ENCODE measurements around the gene XAGE5. TPM values are rescaled to one million over a fixed set of nuclear protein-coding genes. Genes with fewer than 3 reads are reported as not detected.

The XAGE5 gene
- total and polyA plus RNA-seq, 2 experiments from 2014 or later, result not detected

- Mint-ChIP-seq H3K4me3 (no peak overlapping the region), H3K9me3 (peaks cover 8% of the 10 kb centered on the region), H3K27ac (no peak overlapping the region), H3K36me3 (ENCODE audit: low read depth) (no peaks in the 10 kb centered on the region), H3K4me1 (no peaks in the 10 kb centered on the region), H3K27me3 (ENCODE audit: insufficient read depth, low read depth, poor library complexity) (no peaks in the 10 kb centered on the region)
- no peaks in the 10 kb centered on the region for H3F3A ChIP-seq (replicated peaks; ENCODE audit: low read depth)
- H3K27me3 ChIP-seq (ENCODE audit: insufficient read depth), result no peaks in the 10 kb centered on the region
- no peaks in the 10 kb centered on the region for H3K79me2 ChIP-seq (replicated peaks; ENCODE audit: insufficient read depth)
- no peak overlapping the region for H3K4me2 ChIP-seq
- DNase-seq (ENCODE audit: low spot score) (no peak), ATAC-seq (no peak)
- no peaks in the 10 kb centered on the region for H3K4me1 ChIP-seq (ENCODE audit: insufficient read depth)
- H3K27ac ChIP-seq (ENCODE audit: low read depth), result no peak overlapping the region
- H3K9me2 ChIP-seq (ENCODE audit: insufficient read depth), result no peaks in the 10 kb centered on the region
- H3K4me3 ChIP-seq, result no peak overlapping the region
- H2AFZ ChIP-seq, result no peak overlapping the region
- TF ChIP-seq, protein P1, sequence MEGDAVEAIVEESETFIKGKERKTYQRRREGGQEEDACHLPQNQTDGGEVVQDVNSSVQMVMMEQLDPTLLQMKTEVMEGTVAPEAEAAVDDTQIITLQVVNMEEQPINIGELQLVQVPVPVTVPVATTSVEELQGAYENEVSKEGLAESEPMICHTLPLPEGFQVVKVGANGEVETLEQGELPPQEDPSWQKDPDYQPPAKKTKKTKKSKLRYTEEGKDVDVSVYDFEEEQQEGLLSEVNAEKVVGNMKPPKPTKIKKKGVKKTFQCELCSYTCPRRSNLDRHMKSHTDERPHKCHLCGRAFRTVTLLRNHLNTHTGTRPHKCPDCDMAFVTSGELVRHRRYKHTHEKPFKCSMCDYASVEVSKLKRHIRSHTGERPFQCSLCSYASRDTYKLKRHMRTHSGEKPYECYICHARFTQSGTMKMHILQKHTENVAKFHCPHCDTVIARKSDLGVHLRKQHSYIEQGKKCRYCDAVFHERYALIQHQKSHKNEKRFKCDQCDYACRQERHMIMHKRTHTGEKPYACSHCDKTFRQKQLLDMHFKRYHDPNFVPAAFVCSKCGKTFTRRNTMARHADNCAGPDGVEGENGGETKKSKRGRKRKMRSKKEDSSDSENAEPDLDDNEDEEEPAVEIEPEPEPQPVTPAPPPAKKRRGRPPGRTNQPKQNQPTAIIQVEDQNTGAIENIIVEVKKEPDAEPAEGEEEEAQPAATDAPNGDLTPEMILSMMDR (conservative IDR thresholded peaks at IDR 0.05; ENCODE audit: low read depth in 2 of 2), result no peak
- TF ChIP-seq, protein P2, sequence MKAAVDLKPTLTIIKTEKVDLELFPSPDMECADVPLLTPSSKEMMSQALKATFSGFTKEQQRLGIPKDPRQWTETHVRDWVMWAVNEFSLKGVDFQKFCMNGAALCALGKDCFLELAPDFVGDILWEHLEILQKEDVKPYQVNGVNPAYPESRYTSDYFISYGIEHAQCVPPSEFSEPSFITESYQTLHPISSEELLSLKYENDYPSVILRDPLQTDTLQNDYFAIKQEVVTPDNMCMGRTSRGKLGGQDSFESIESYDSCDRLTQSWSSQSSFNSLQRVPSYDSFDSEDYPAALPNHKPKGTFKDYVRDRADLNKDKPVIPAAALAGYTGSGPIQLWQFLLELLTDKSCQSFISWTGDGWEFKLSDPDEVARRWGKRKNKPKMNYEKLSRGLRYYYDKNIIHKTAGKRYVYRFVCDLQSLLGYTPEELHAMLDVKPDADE (IDR thresholded peaks at IDR 0.05), result no peak
- no peak for TF ChIP-seq EZH2 (IDR thresholded peaks at IDR 0.05; ENCODE audit: low read depth, unreplicated experiment)
- no peak for TF ChIP-seq STAT1 (IDR thresholded peaks at IDR 0.05; ENCODE audit: unreplicated experiment)
- no peak for TF ChIP-seq ZNF331 (CRISPR knock-in tag; IDR thresholded peaks at IDR 0.05; ENCODE audit: low read depth)
- TF ChIP-seq NANOG (IDR thresholded peaks at IDR 0.05; ENCODE audit: borderline replicate concordance), result no peak
- TF ChIP-seq, protein P3, sequence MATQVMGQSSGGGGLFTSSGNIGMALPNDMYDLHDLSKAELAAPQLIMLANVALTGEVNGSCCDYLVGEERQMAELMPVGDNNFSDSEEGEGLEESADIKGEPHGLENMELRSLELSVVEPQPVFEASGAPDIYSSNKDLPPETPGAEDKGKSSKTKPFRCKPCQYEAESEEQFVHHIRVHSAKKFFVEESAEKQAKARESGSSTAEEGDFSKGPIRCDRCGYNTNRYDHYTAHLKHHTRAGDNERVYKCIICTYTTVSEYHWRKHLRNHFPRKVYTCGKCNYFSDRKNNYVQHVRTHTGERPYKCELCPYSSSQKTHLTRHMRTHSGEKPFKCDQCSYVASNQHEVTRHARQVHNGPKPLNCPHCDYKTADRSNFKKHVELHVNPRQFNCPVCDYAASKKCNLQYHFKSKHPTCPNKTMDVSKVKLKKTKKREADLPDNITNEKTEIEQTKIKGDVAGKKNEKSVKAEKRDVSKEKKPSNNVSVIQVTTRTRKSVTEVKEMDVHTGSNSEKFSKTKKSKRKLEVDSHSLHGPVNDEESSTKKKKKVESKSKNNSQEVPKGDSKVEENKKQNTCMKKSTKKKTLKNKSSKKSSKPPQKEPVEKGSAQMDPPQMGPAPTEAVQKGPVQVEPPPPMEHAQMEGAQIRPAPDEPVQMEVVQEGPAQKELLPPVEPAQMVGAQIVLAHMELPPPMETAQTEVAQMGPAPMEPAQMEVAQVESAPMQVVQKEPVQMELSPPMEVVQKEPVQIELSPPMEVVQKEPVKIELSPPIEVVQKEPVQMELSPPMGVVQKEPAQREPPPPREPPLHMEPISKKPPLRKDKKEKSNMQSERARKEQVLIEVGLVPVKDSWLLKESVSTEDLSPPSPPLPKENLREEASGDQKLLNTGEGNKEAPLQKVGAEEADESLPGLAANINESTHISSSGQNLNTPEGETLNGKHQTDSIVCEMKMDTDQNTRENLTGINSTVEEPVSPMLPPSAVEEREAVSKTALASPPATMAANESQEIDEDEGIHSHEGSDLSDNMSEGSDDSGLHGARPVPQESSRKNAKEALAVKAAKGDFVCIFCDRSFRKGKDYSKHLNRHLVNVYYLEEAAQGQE (IDR thresholded peaks at IDR 0.05; ENCODE audit: unreplicated experiment), result no peak
- no peak for TF ChIP-seq ZNF114 (CRISPR knock-in tag; IDR thresholded peaks at IDR 0.05)
- no peak for TF ChIP-seq JUNB (IDR thresholded peaks at IDR 0.05; ENCODE audit: unreplicated experiment)
- TF ChIP-seq, protein P4, sequence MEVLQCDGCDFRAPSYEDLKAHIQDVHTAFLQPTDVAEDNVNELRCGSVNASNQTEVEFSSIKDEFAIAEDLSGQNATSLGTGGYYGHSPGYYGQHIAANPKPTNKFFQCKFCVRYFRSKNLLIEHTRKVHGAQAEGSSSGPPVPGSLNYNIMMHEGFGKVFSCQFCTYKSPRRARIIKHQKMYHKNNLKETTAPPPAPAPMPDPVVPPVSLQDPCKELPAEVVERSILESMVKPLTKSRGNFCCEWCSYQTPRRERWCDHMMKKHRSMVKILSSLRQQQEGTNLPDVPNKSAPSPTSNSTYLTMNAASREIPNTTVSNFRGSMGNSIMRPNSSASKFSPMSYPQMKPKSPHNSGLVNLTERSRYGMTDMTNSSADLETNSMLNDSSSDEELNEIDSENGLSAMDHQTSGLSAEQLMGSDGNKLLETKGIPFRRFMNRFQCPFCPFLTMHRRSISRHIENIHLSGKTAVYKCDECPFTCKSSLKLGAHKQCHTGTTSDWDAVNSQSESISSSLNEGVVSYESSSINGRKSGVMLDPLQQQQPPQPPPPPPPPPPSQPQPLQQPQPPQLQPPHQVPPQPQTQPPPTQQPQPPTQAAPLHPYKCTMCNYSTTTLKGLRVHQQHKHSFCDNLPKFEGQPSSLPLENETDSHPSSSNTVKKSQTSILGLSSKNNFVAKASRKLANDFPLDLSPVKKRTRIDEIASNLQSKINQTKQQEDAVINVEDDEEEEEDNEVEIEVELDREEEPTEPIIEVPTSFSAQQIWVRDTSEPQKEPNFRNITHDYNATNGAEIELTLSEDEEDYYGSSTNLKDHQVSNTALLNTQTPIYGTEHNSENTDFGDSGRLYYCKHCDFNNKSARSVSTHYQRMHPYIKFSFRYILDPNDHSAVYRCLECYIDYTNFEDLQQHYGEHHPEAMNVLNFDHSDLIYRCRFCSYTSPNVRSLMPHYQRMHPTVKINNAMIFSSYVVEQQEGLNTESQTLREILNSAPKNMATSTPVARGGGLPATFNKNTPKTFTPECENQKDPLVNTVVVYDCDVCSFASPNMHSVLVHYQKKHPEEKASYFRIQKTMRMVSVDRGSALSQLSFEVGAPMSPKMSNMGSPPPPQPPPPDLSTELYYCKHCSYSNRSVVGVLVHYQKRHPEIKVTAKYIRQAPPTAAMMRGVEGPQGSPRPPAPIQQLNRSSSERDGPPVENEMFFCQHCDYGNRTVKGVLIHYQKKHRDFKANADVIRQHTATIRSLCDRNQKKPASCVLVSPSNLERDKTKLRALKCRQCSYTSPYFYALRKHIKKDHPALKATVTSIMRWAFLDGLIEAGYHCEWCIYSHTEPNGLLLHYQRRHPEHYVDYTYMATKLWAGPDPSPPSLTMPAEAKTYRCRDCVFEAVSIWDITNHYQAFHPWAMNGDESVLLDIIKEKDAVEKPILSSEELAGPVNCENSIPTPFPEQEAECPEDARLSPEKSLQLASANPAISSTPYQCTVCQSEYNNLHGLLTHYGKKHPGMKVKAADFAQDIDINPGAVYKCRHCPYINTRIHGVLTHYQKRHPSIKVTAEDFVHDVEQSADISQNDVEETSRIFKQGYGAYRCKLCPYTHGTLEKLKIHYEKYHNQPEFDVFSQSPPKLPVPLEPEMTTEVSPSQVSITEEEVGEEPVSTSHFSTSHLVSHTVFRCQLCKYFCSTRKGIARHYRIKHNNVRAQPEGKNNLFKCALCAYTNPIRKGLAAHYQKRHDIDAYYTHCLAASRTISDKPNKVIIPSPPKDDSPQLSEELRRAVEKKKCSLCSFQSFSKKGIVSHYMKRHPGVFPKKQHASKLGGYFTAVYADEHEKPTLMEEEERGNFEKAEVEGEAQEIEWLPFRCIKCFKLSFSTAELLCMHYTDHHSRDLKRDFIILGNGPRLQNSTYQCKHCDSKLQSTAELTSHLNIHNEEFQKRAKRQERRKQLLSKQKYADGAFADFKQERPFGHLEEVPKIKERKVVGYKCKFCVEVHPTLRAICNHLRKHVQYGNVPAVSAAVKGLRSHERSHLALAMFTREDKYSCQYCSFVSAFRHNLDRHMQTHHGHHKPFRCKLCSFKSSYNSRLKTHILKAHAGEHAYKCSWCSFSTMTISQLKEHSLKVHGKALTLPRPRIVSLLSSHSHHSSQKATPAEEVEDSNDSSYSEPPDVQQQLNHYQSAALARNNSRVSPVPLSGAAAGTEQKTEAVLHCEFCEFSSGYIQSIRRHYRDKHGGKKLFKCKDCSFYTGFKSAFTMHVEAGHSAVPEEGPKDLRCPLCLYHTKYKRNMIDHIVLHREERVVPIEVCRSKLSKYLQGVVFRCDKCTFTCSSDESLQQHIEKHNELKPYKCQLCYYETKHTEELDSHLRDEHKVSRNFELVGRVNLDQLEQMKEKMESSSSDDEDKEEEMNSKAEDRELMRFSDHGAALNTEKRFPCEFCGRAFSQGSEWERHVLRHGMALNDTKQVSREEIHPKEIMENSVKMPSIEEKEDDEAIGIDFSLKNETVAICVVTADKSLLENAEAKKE (CRISPR knock-in tag; IDR thresholded peaks at IDR 0.05), result no peak
- TF ChIP-seq POLR2AphosphoS5 (IDR thresholded peaks at IDR 0.05; ENCODE audit: low read depth), result no peak
- no peak for TF ChIP-seq CREB1 (CRISPR knock-in tag; IDR thresholded peaks at IDR 0.05; ENCODE audit: low read depth)
- TF ChIP-seq EZH2phosphoT487 (IDR thresholded peaks at IDR 0.05; ENCODE audit: unreplicated experiment), result no peak
- no peaks in the 10 kb centered on the region for H4K20me1 ChIP-seq (replicated peaks; ENCODE audit: insufficient read depth)
- H3K36me3 ChIP-seq (ENCODE audit: insufficient read depth), result no peaks in the 10 kb centered on the region
These were observed 41.2 kb downstream of the XAGE5 start for GRCh38 chrX:52852110-52852860.

Data from GM23338 (cell line).